ENCODE measurements around the gene GOLT1A. TPM values are rescaled to one million over a fixed set of nuclear protein-coding genes. Genes with fewer than 3 reads are reported as not detected.

Gene GOLT1A
- total RNA-seq, 1 experiment from 2014 or later: not detected

DNA sequence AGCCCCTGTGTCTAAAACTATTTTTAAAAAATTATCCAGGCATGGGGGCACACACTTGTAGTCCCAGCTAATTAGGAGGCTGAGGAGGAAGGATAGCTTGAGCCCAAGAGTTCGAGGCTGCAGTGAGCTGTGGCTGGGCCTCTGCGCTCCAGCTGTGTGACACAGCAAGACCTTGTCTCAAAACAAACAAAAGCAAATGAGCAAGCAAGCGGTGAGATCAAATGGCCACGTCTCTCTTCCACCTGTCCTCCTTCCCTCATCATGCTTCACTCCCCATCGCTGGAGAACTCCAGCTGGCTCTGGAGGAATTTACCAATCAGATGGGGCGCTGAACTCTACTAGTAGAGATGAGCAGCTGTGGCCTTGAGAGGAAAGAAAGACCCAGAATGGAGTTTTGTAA is 33.7 kb downstream of the GOLT1A start:
- no peak for DNase-seq (ENCODE audit: low read depth in 1 of 2, low spot score in 2 of 2)
- Histone ChIP-seq H3K4me3 (no peak overlapping the region), H3K9me3 (replicated peaks) (no peaks in the 10 kb centered on the region), H3K4me1 (replicated peaks) (no peaks in the 10 kb centered on the region), H3K36me3 (no peaks in the 10 kb centered on the region), H3K27me3 (replicated peaks) (no peaks in the 10 kb centered on the region), H3K27ac (no peak overlapping the region)

DNA sequence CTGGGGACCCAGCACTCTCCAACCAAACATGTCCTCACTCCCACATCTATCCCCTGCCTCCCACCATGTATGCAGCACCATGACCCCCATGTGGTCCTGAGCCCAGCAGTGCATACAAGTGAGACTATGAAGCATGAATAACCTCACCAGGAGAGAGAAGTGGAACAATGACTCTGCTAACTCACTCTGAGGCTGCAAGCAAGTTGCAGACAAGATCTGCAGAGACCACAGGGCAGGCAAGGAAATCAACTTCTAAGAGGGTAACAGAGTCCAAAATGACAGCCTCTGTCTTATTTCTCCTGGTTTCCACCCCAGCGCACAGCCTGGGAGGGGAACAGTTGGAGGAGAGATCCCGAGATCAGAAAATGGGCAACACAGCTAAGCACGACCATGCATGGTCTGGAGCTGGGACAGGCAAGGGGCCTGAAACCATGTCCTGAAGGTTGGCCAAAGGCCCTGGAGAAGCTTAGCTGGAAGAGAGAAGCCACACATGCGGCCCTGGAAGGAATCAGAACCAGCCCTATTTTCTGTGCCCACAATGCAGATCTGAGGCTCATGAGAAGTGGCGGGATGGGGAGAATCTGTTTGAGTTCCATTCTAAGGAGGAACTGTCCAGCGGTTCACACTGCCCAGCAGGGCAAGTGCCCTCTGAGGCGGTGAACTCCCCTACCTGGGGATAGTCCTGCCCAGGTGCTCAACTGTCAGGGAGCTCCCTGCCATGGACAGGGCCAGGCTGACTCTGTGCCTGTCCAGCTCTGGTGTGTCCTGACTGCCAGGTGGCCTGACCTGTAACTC is 35.1 kb downstream of the GOLT1A start:
- H3K27me3 ChIP-seq (replicated peaks): no peaks in the 10 kb centered on the region

DNA sequence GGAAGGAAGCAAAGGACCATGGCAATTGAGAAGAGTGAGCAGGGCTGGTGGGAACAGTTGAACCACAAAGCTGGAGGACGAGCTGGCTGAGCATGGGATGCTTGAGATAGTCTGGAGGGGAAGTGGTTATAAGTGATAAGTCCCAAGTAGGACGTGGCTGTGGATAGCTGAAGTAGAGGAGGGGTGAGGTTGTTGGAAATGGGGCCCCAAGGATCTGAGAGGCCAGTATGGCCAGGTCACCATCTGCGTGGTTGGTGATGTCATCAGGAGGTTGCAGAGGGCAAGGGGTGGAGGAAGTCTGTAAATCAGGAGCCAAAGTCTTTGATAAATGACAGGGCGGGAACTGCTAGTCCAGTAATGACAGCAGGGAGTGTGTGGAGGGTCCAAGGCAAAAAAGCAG is 36.7 kb downstream of the GOLT1A start:
- no peaks in the 10 kb centered on the region for H3K36me3 ChIP-seq
- no peaks in the 10 kb centered on the region for H3K27me3 ChIP-seq (replicated peaks)
- no peak for DNase-seq (ENCODE audit: low read depth in 1 of 2, low spot score in 2 of 2)
- H3K4me3 ChIP-seq: no peak overlapping the region
- H3K9me3 ChIP-seq (replicated peaks): no peaks in the 10 kb centered on the region
- H3K4me1 ChIP-seq (replicated peaks): peaks cover 4% of the 10 kb centered on the region
- no peak overlapping the region for H3K27ac ChIP-seq

More for the DNA sequence above, 35.1 kb downstream of the GOLT1A start:
- no peak for DNase-seq (ENCODE audit: low read depth in 1 of 2, low spot score in 2 of 2)
- H3K4me1 ChIP-seq (replicated peaks): no peaks in the 10 kb centered on the region
- no peaks in the 10 kb centered on the region for H3K36me3 ChIP-seq
- H3K27ac ChIP-seq: no peak overlapping the region
- no peaks in the 10 kb centered on the region for H3K9me3 ChIP-seq (replicated peaks)
- no peak overlapping the region for H3K4me3 ChIP-seq

DNA sequence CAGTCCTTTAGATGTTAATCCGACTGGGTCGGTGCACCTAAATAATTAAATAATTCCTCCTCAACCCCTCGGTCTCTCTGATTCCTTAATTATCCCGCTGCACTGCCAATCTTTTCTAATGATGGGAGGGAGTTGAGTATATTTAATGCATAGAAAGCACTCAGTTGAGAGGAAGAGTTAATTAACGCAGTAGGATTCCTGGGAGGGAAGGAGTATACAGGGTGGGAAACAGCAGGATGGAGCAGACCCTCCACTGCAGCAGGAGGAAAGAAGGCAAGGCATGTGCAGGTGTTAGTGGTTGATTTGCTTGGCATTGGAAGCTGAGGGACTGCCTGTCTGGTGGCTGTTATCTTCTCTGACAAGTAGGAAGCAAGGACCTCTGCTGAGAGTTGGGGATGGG is 37.7 kb downstream of the GOLT1A start:
- H3K36me3 ChIP-seq: no peaks in the 10 kb centered on the region
- no peak overlapping the region for H3K27ac ChIP-seq
- H3K27me3 ChIP-seq (replicated peaks): no peaks in the 10 kb centered on the region
- H3K4me1 ChIP-seq (replicated peaks): peaks cover 15% of the 10 kb centered on the region
- DNase-seq (ENCODE audit: low read depth in 1 of 2, low spot score in 2 of 2): no peak
- H3K4me3 ChIP-seq: no peak overlapping the region
- H3K9me3 ChIP-seq (replicated peaks): no peaks in the 10 kb centered on the region

DNA sequence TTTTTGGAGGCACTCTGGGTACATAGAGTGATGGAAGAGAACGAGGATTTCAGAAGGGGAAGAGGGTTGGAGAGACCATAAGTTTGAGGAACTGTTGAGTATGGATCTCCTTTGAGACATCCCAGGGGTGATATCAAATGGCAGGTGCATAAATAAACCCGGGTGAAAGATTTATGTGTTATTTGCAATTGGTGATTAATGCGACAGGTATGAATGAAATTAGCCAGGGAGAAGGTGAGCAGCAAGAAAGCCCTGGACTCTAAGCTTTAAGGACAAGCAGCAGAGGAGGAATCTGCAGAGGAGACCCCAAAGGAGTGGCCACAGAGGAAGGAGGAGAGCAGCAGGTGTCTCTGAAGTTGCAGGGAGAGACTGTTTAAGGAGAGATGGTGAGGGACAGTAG is 38.8 kb downstream of the GOLT1A start:
- Histone ChIP-seq H3K9me3 (replicated peaks) (peaks cover 9% of the 10 kb centered on the region), H3K27ac (no peak overlapping the region), H3K27me3 (replicated peaks) (no peaks in the 10 kb centered on the region), H3K4me3 (no peak overlapping the region), H3K4me1 (replicated peaks) (peaks cover 16% of the 10 kb centered on the region), H3K36me3 (no peaks in the 10 kb centered on the region)
- DNase-seq (ENCODE audit: low read depth in 1 of 2, low spot score in 2 of 2): no peak

DNA sequence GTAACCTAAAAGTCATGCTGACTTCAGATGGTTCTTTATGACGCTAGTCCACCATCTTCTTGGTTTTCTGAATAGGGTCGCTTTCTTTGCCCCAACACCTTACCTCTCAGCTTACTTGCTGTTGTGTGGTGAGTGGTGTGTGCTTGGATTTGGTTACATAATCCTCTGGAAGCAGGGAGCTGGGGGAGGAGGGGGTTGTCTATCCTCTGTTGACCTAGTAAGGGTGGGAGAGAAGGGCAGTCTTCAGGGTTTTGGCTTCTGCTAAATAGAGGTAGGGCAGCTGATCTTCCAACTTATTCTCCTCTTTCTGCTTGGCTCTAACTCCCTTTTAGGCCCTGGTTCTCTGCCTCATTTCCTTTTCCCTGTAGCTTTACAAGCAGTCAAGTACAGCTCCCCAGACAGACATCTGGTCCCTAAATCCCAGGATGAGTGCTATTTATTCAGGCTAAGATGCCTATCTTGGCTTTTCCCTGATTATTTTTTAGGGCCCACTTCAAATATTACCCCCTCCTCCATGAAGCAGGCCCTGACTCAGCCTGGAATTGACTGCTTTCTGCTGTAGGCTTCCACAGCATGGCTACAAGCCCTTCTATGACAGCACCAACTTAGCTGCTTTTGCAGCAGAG is 41.3 kb downstream of the GOLT1A start:
- no peak overlapping the region for H3K4me3 ChIP-seq
- peaks cover 16% of the 10 kb centered on the region for H3K4me1 ChIP-seq (replicated peaks)
- no peaks in the 10 kb centered on the region for H3K27me3 ChIP-seq (replicated peaks)
- peaks cover 18% of the 10 kb centered on the region for H3K9me3 ChIP-seq (replicated peaks)
- no peaks in the 10 kb centered on the region for H3K36me3 ChIP-seq
- no peak for DNase-seq (ENCODE audit: low read depth in 1 of 2, low spot score in 2 of 2)
- 0 out of 2 replicates have a peak overlapping the region, but pooled peaks have one; percentile 9 for H3K27ac ChIP-seq

DNA sequence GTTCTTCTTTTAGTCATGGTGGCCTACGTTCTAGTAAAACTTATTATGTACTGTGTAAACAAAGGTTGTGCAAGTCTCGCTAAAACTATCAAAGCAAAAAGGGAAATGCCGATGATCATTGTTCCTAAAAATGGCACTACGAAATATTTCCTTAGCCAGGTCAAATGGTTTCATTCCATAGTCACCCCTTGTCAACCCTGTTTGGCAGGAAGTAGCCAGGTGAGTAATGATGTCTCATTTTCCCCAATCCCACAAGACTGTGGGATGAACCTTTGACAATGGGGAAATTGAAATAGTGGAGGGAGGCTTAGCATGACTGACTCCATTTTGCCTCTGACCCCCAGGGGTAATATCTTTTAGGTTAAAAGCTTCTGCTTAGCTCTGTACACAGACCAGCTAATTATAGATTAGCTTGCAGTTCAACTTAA is 42.0 kb downstream of the GOLT1A start:
- H3K27ac ChIP-seq: 0 out of 2 replicates have a peak overlapping the region, but pooled peaks have one; percentile 29
- H3K27me3 ChIP-seq (replicated peaks): no peaks in the 10 kb centered on the region
- H3K36me3 ChIP-seq: no peaks in the 10 kb centered on the region
- peaks cover 16% of the 10 kb centered on the region for H3K4me1 ChIP-seq (replicated peaks)
- H3K4me3 ChIP-seq: no peak overlapping the region
- peak in 1 of 2 experiments; percentile 51 for DNase-seq (ENCODE audit: low read depth in 1 of 2, low spot score in 2 of 2)
- H3K9me3 ChIP-seq (replicated peaks): peaks cover 18% of the 10 kb centered on the region

DNA sequence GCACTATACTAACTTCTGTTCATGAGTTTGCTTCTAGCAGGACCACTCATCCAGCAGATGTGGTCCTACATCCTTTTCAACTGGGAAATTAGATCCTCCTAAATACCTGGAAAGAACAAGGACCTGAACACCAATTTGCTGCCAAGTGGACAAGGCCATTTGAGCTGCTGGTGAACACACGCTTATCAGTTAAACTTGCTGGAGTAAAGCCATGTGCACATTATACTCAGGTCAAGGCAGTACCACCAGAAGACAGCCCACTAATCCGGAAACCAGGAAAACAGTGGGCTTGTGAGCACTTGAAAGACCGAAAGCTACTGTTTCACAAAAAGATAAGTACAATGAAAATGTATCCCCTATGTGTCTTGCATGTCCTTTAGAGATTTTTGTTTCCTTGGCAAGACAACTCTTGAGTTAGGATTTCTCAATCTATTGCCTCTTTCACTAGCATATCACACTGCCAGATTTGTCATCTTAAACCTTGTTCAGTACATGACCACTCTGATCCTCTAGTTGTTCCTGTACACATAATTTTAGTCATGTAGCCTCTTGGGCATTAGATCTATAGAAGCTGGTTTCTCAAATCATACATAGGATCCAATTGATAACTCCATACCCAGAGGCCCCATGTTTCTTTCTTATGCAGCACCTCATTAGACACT is 43.2 kb downstream of the GOLT1A start:
- Histone ChIP-seq H3K9me3 (replicated peaks) (peaks cover 18% of the 10 kb centered on the region), H3K27me3 (replicated peaks) (no peaks in the 10 kb centered on the region), H3K27ac (no peak overlapping the region), H3K4me3 (no peak overlapping the region), H3K36me3 (no peaks in the 10 kb centered on the region), H3K4me1 (replicated peaks) (peaks cover 16% of the 10 kb centered on the region)
- DNase-seq (ENCODE audit: low read depth in 1 of 2, low spot score in 2 of 2): no peak

DNA sequence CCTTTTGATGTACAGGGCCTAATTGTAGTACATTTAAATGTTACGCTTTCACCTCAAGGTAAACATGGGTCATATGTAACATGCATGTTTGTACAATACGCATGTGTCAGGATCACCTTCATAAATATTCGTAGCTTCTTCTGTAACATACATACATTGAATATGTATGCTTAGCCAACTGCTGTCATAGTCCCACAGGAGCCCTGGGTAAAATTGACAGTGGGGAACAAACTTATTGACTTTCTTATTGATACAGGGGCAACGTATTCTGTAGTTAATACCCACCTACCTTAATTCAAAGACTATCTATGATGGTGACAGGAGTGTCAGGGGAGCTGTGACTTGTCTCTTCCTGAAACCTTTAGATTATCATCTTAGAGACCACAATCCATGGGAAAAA is 43.9 kb downstream of the GOLT1A start:
- H3K4me1 ChIP-seq (replicated peaks): peaks cover 16% of the 10 kb centered on the region
- peaks cover 18% of the 10 kb centered on the region for H3K9me3 ChIP-seq (replicated peaks)
- no peaks in the 10 kb centered on the region for H3K27me3 ChIP-seq (replicated peaks)
- H3K36me3 ChIP-seq: no peaks in the 10 kb centered on the region
- H3K4me3 ChIP-seq: no peak overlapping the region
- DNase-seq (ENCODE audit: low read depth in 1 of 2, low spot score in 2 of 2): no peak
- H3K27ac ChIP-seq: no peak overlapping the region

DNA sequence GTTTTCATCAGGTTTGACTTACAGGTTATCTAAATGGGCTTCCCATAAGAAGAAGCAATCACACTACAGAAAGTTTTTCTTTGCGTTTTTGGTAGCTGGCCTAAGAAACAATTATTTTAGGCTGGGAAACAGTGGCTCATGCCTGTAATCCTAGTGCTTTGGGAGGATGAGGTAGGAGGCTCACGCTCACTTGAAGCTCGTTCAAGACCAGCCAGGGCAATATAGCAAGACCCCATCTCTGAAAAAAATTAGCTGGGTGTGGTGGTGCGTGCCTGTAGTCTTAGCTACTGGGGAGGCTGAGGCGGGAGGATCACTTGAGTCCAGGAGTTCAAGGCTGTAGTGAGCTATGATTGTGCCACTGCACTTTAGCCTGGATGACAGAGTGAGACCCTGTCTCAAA is 46.1 kb downstream of the GOLT1A start:
- H3K4me3 ChIP-seq: no peak overlapping the region
- DNase-seq (ENCODE audit: low read depth in 1 of 2, low spot score in 2 of 2): no peak
- H3K4me1 ChIP-seq (replicated peaks): peaks cover 16% of the 10 kb centered on the region
- peaks cover 18% of the 10 kb centered on the region for H3K9me3 ChIP-seq (replicated peaks)
- no peak overlapping the region for H3K27ac ChIP-seq
- no peaks in the 10 kb centered on the region for H3K36me3 ChIP-seq
- H3K27me3 ChIP-seq (replicated peaks): no peaks in the 10 kb centered on the region

DNA sequence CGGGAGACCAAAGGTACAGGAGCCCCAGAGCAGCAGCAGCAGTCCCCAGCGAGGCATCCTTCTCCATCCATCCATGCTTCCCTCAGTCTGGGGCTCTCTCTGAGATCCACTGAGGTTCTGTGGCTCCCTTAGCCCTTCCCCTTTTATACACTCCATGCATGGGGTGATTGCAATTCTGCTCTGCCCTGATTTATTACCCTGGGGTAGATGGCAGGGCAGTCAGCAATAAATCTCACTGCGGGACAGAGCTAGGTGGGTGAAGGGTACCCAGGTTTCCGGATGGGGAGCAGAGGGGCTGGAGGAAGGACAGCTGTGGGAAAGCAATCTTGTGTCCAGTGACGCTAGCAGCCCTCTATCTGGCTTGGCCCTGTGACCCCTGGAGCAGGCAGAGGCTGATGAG is 47.6 kb downstream of the GOLT1A start, which contains the start of gene REN:
Gene REN (minus strand): TSS at position 119 of the 400 bp plus-strand sequence. CDS start 44 bp downstream, at position 75.
- no peaks in the 10 kb centered on the region for H3K36me3 ChIP-seq
- H3K4me3 ChIP-seq: no peak within 1 kb of the TSS
- H3K4me1 ChIP-seq (replicated peaks): peaks cover 3% of the 10 kb centered on the region
- peaks cover 18% of the 10 kb centered on the region for H3K9me3 ChIP-seq (replicated peaks)
- no peaks in the 10 kb centered on the region for H3K27me3 ChIP-seq (replicated peaks)
- no peak for DNase-seq (ENCODE audit: low read depth in 1 of 2, low spot score in 2 of 2)
- H3K27ac ChIP-seq: no peak within 1 kb of the TSS

DNA sequence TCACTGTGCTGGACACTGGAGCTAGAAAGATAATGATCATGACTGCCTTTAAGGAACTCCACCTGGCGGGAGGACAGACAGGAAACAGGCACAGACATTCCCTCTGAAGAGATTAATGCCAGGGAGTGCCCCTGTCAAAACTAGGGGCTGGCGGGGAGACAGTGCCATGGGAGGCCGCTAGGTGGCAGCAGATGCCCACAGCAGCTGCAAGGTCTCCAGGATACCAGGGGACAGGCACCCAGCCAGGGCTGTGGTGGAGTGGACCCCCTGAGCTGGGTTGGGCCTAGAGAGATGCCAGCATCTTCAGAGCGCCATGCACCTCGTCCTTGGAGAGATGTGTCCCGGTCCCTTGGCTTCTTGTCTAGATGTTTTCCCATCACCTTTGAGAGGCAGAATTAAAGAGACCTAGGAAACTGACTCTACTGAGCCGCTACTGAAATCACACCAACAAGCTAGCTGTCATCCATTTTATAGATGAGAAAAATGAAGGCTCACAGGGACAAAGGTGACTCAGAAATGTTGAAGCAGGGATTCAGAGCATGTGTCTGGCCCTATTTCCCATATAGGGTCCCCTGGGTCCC is 51.2 kb downstream of the GOLT1A start:
- Histone ChIP-seq H3K27me3 (replicated peaks) (no peaks in the 10 kb centered on the region), H3K4me3 (no peak overlapping the region), H3K9me3 (replicated peaks) (no peaks in the 10 kb centered on the region), H3K27ac (no peak overlapping the region), H3K4me1 (replicated peaks) (no peaks in the 10 kb centered on the region), H3K36me3 (no peaks in the 10 kb centered on the region)
- DNase-seq (ENCODE audit: low read depth in 1 of 2, low spot score in 2 of 2): peak; percentile 74 to 75

DNA sequence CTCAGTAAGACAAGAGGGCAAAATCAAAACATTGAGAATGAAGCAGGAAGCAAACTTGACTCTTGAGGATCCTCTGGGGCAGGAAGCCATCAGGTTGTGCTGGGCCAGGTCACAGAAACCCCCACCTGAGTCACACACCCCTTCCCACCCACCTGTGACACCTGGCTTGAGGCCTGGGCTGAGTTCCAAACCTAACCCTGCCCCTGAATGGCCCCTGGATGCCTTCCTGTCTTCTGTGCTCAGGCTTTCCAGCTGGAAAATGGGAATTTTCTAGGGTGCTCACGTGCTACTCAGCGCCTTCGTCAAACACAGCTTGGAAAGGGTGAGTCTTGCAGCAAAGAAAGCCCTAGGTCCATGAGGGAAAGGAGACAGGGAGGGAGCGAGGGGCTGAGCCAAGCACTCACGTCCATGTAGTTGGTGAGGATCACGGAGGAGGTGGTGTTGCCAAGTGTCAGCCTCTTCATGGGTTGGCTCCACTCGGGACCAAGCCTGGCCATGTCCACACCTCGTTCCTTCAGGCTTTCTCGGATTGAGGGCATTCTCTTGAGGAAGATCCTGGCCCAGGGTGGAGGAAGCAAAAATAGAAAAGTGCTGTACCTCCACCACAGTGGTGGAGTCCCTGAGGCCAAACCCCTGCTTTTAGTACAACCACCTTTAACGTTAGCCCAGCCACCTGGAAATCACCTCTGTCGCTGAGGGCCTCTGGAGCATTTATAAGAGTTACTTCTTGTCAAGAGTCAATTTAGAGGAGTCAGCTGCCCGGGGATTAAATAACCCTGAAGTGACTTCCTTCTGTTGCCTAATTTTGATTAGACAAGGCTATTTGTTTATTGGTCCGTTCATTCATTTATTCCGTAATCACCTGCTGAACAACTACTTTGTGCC is 51.9 kb downstream of the GOLT1A start:
- Histone ChIP-seq H3K27ac (no peak overlapping the region), H3K4me1 (replicated peaks) (no peaks in the 10 kb centered on the region), H3K27me3 (replicated peaks) (no peaks in the 10 kb centered on the region), H3K9me3 (replicated peaks) (no peaks in the 10 kb centered on the region), H3K36me3 (no peaks in the 10 kb centered on the region), H3K4me3 (no peak overlapping the region)
- DNase-seq (ENCODE audit: low read depth in 1 of 2, low spot score in 2 of 2): no peak

All from SJSA1 (cell line).